ENCODE data around the gene PALD1.

DNA sequence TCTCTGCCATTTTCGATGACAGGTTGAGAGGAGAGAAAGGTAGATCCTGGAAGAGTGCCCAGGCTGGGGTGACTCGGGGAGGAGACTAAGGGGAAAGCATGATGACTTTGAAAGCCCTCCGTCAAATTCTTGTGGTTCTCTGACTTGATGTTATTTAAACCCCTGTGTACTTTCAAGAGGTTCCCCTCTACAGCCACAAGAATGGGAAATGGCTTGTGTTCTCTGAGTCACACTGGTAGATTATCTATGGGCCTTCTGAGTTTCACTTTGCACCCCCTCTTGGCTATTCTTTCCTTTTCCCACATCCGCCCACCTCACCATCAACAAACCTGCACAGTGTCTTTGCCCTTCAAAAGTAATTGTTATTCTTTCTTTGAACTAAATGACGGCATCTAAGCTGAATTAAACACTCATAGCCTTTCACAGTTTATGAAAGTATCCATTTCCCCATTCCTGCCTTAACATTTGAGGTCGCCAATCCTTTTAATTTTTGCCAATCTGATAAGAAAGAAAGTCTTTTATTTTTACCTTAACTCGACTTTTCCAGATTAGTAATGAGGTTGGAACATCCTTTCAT is 99.9 kb downstream of the PALD1 start:
- TF ChIP-seq, protein P1, sequence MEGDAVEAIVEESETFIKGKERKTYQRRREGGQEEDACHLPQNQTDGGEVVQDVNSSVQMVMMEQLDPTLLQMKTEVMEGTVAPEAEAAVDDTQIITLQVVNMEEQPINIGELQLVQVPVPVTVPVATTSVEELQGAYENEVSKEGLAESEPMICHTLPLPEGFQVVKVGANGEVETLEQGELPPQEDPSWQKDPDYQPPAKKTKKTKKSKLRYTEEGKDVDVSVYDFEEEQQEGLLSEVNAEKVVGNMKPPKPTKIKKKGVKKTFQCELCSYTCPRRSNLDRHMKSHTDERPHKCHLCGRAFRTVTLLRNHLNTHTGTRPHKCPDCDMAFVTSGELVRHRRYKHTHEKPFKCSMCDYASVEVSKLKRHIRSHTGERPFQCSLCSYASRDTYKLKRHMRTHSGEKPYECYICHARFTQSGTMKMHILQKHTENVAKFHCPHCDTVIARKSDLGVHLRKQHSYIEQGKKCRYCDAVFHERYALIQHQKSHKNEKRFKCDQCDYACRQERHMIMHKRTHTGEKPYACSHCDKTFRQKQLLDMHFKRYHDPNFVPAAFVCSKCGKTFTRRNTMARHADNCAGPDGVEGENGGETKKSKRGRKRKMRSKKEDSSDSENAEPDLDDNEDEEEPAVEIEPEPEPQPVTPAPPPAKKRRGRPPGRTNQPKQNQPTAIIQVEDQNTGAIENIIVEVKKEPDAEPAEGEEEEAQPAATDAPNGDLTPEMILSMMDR (conservative IDR thresholded peaks at IDR 0.05; ENCODE audit: low read depth in 2 of 2) = no peak
- TF ChIP-seq JUNB (IDR thresholded peaks at IDR 0.05; ENCODE audit: unreplicated experiment) = no peak
- no peak for TF ChIP-seq EZH2 (IDR thresholded peaks at IDR 0.05; ENCODE audit: low read depth, unreplicated experiment)
- TF ChIP-seq POLR2AphosphoS5 (IDR thresholded peaks at IDR 0.05; ENCODE audit: low read depth) = no peak
